ENCODE results near the gene CDKN1B.
A peak's percentile ranks its signal among the peaks of the same experiment; 100 is the strongest.
"Not testable (repeated sequence)": the region's sequence is repeated elsewhere in the genome, so short reads cannot be mapped to it uniquely, and the experiment has no call there.

The CDKN1B gene

GRCh38 chr12:12725086-12725955 is 8.2 kb downstream of the CDKN1B start:
- peak; percentile 93 to 96 for DNase-seq

- DNase-seq: no peak
These were observed 8.9 kb downstream of the CDKN1B start for GRCh38 chr12:12725956-12726554.

GRCh38 chr12:12726555-12727093 is 9.5 kb downstream of the CDKN1B start:
- DNase-seq: no peak

DNA sequence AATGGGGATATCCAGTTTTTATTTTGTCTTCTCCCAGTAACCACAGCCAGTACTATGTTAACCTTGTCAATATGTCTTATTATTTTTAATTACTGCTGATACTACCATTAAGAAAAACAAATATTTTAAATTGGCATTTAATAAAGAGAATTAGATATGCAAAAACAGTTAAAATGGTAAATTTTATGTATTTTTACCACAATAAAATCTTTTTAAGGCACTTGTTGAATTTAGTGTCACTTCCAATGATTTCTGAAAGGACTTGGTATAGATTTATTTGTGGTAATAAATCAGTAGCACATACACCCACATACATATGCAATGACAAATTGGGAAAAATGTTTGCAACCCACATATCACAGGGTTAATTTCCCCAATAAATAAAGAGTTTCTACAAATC is 14.0 kb downstream of the CDKN1B start:
- DNase-seq: no peak

DNA sequence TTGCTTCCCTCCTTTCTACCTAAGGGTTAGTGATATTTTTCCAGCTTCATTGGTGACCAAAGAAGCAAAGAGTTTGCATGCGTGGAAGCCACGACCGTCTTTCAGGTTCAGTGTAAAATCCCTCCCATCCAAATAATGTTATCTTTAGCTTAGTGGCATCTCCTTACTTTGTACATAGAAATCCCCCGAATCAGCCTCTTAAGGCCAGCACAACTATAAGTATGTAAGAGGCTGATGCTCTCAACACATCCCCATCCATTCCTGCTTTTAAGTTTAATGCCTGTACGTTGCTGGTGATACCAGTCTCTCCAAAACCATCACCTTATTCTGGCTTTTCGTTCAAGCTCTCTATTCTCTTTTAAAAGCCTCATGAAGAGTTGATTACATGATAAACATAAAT is 14.6 kb downstream of the CDKN1B start:
- no peak for DNase-seq

DNA sequence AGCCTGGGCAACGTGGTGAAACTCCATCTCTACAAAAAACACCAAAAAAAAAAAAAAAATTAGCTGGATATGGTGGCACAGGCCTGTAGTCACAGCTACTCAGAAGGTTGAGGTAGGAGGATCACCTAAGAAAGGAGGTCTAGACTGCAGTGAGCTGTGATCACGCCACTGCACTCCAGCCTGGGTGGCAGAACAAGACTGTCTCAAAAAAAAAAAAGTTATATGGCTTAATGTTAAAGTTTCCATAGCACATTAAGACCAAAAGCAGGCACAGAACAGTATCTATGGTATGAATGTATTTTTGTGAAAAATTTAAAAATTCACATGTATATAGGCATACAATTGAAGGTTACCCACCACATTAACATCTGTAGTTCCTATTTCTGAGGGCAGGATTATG is 15.9 kb downstream of the CDKN1B start:
- no peak for DNase-seq

DNA sequence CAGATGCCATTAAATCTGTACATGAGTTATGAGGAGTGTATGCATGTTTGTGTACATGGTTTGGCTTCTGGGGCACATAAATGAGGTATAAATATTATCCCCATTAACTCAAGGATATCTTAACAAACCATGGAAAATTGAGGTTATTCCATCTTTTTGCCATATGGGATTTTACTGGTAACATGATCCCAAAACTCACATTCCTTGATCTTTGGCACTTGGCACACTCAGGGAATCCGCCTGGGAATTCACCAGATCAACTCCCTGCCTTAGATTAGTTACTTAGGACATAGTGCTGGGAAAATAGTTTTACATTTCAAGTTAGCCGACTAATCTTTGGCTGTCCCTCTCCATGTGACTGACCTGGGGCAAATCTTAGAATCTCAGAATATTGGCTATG is 16.9 kb downstream of the CDKN1B start:
- no peak for DNase-seq

DNA sequence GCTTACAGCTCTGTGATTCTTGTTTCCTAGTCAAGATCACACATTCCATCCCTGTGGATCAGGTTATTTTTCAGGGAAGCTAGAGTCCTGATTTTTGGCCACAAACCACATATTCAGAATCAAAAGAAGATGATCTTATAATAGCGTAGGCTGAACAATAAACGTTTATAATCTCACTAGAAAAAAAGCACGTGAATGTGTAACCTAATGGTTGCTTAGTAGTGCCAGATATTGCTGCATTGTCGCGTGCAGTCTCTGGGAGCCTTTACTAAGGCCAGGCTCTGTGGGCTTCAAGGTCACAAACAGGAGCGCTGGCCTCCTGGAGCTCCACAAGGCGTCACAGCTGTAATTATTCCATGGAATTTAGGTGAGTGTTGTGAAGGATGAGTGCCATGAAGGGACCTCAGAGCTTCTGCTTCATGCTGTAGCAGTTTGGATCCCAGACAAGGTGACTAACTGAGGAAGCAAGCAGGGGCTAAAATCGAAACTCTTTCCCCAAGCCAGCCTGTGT is 17.4 kb downstream of the CDKN1B start:
- DNase-seq: no peak

DNA sequence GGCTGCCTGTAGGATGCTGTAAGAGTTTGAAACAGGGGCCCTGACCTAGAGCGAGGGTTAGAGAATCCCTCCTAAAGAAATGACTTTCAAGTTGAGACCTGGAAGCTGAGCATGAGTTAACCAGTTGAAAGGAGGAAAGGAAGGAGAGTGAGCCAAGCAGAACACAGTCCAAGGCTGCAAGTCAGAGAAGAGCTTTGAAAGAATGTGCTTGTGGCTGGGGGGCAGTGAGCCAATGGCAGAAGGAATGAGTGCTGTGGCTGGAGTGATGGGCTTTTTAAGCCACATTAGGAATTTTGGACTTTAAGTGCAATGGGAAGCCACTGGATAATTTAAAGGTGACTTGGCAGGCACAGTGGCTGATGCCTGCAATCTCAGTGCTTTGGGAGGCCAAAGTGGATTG is 18.1 kb downstream of the CDKN1B start:
- DNase-seq: no peak

DNA sequence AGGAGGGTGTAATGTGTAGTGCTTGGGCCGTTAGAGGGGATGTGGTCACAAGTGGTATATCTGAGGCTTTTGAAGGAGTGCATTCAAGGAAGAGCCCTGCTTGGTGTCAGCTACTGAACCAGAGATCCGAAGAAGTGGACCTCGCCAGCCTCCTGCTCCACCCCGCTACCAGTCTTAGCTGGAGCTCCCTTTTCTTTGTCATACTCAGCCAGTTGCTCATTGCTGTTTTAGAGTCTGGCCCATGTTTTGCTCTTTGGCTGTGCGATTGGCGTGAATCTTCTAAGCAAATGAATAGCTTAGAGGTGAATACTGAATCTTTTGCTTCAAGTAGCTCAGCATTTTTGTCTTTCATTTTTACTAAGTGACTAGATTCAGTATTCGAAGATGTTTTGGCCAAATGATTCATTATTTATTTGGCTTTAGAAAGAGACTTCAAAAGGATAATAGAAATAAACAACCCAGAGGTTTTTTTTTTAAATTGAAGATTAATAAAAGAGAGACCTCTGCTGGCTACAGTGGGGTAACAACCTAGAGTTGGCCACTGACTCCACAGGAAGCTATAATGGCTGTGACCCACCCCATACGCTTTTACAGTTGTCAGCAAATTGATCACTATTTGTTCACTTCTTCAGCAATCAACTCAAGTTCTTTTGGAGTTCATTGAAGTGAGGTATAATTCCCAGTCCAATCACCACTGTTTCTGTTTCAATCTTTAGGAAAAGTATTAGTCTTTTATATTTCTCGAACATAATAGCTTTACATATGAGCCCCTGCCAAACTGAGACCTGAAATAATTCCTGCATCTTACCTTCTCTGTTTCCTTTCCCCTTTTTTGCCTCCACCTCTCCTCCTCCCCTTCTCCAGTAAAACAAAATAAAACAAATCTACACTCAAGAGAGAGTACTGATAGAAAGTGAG is 19.9 kb downstream of the CDKN1B start:
- DNase-seq: peak; percentile 25 to 48

DNA sequence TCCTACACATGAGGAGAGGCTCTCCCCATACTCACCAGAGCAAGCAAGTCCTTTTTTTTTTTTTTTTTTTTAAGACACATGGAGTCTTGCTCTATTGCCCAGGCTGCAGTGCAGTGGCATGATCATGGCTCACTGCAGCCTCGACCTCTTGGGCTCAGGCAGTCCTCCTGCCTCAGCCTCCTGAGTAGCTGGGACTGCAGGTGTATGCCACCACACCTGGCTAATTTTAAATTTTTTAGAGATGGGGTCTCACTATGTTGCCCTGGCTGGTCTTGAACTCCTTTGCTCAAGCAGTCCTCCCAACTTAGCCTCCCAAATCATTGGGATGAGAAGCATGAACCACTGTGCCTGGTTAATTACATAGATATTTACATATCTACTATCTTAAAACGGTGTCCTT is 21.0 kb downstream of the CDKN1B start:
- DNase-seq: not testable (repeated sequence)

- no peak for DNase-seq
These were observed 24.5 kb downstream of the CDKN1B start for GRCh38 chr12:12741660-12742059.

DNA sequence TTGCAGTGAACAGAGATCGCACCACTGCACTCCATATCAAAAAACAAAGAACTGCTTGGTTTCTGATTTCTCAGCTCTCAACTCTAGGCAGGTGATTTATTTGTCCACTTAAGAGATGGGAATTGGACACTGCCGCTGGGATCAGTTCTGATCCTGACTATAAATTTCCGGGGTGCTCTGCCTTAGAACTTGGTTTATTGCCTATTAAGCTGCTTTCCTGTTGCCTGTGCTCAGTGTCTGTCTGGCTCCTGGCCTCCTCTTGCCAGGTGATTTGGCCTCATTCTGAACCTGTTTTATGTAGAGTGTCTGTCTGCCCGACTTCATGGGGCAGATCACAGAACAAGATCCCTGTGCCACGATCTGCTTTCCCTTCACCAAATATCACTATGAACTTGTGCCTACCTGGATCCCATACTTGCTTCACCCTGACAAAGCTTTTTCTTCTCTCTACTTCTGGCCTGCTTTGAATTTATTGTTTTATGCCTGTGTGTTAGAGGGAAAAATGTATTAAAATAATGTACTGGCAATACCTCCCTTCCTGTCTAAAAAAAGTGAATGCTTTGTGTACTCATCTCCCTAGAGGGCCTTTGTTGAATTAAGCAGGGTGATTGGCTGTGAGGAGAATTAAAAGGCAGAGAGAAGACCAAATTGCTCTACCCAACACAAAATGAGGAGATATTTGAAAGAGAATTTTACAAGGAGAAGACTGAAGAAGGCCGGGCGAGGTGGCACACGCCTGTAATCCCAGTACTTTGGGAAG is 27.6 kb downstream of the CDKN1B start:
- no peak for DNase-seq

GRCh38 chr12:12745576-12746211 is 28.5 kb downstream of the CDKN1B start:
- DNase-seq: no peak

GRCh38 chr12:12747278-12747677 is 30.1 kb downstream of the CDKN1B start:
- no peak for DNase-seq

GRCh38 chr12:12748044-12748443 is 30.9 kb downstream of the CDKN1B start:
- DNase-seq: no peak

- no peak for DNase-seq
These were observed 32.3 kb downstream of the CDKN1B start for GRCh38 chr12:12749433-12749832.

DNA sequence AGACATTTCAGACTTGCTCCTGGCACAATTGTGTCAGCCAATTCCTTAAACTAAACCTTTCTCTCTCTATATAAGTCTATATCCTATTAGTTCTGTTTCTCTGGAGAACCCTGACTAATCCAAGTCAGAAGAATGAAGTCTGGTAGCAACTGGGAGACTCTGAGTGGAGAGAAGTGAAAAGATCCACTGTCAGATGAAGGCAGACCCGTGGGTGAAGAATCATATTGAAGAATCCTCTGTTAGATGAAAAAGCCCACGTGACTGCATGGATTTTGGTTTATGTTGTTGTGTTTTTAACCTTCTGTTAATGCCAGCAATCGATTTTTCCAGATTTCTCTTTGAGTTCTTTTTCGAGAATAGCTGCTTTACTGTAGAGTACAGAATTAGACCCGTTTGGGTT is 38.8 kb downstream of the CDKN1B start:
- no peak for DNase-seq

- no peak for DNase-seq
These were observed 40.0 kb downstream of the CDKN1B start for GRCh38 chr12:12757121-12757520.

DNA sequence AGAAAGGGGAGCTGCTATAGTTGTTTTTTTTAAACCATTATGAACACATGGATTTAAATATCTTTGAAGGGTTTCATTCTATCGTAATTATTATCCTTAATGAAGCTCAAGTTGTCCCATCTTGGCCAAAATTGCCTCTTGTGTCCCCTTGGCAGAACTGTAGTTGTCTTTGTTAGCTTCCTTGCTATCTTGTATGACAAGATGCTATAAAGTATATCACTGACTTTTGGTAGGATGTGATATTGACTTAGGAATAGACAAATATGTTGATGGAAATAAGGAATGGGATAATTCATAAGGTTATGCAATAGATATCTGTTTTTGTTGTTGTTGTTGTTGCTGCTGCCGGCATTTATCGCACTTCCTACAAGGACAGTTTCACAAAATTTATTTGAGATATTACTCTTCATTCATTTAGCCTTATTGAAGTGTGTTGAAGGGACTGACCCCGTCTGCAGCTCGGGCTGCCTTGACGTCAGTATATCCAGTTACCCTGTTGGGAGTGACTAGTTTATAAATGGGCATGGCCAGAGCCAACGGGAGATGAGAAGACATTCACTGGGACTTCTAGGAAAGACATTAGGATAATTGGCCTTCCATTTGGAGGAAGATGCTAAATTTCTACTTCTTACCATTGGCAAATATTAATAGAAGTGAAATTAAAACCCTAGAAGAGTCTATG is 42.2 kb downstream of the CDKN1B start:
- no peak for DNase-seq

DNA sequence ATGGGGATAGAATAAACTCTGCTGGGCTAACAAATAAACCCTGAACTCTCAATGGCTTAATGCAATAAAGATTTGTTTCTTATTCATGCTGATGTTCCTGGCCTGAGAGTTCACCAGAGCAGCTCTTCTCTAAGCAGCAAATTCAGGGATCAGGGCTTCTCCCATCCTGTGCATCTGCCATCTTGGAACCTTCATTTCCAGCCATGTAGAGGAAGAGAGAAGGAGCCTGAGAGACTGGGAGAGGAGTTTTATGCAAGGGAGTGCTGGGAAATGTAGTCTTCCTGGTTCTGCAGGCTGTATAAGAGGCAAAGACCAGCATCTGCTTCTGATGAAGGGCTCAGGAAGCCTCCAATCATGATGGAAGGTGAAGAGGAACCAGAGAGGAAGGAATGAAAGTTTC is 47.7 kb downstream of the CDKN1B start:
- no peak for DNase-seq

All from activated CD4-positive, alpha-beta T cell treated with anti-CD3 and anti-CD28 coated beads, Interleukin-2, amount 50 U/mL, for 48 hours (primary cell).